H1 (cell line): Measurements from ENCODE around the gene TP63. TPM values are rescaled to one million over a fixed set of nuclear protein-coding genes. Genes with fewer than 3 reads are reported as not detected.

Experiments
- CTCF ChIA-PET: fragments of 300-600 bp; sonication (Branson Sonifier 250); formaldehyde crosslinking; loops from one replicate; lab custom pipeline; 2021; ENCODE audit not compliant: partially characterized antibody; lab: Charles Lee
- POLR2A ChIA-PET: fragments of 300-600 bp; sonication (Branson Sonifier 250); formaldehyde crosslinking; loops from one replicate; lab custom pipeline; 2021; ENCODE audit warnings: inconsistent platforms; ENCODE audit not compliant: partially characterized antibody; lab: Charles Lee
- DNase-seq, 2 experiments: peaks; one replicate each; pipeline versions ENCODE4 v3.0.0 to v3.0.0-alpha.2; 2010 to 2022; ENCODE audit warnings: low spot score in 2 of 2, low read depth in 1 of 2, mixed read lengths in 1 of 2
- FAIRE-seq: peaks from 2 replicates; lab custom pipeline; 2011; peaks lifted over from hg19 to GRCh38; lab: Jason Lieb, UNC
- H2AFZ ChIP-seq: 2 replicates; pipeline ENCODE4 v1.8.1; 2012; ENCODE audit warnings: low read length, inconsistent platforms
- H2AK5ac ChIP-seq: 2 replicates; pipeline ENCODE4 v1.6.1; 2013; ENCODE audit warnings: low read depth, low read length
- H2BK120ac ChIP-seq: replicated peaks from 2 replicates; pipeline ENCODE3; 2013; ENCODE audit warnings: low read depth, low read length, inconsistent platforms
- H2BK12ac ChIP-seq: 2 replicates; pipeline ENCODE4 v1.6.1; 2013; ENCODE audit warnings: low read depth, low read length
- H2BK15ac ChIP-seq: 2 replicates; pipeline ENCODE4 v1.6.1; 2013; ENCODE audit warnings: low read length
- H2BK20ac ChIP-seq: 2 replicates; pipeline ENCODE4 v1.6.1; 2013; ENCODE audit warnings: low read length
- H2BK5ac ChIP-seq: 2 replicates; pipeline ENCODE4 v1.6.1; 2013; ENCODE audit warnings: low read depth, low read length
- H3K14ac ChIP-seq: 2 replicates; pipeline ENCODE4 v1.6.1; 2013; ENCODE audit warnings: inconsistent platforms; ENCODE audit not compliant: insufficient read length
- H3K18ac ChIP-seq: 2 replicates; pipeline ENCODE4 v1.6.1; 2013; ENCODE audit warnings: low read length; ENCODE audit errors: extremely low read depth
- H3K23ac ChIP-seq: 2 replicates; pipeline ENCODE4 v1.6.1; 2013; ENCODE audit warnings: inconsistent platforms; ENCODE audit not compliant: insufficient read length
- H3K23me2 ChIP-seq: 2 replicates; pipeline ENCODE4 v1.6.1; 2013; ENCODE audit warnings: low read depth, low read length
- H3K27ac ChIP-seq: 2 replicates; pipeline ENCODE4 v1.6.1; 2011; ENCODE audit warnings: low read depth, low read length, inconsistent platforms
- H3K27me3 ChIP-seq, 4 experiments: replicated peaks in 1 of 4; 1 replicate in 1 of 4; 2 replicates in 3 of 4; pipeline versions ENCODE4 v1.6.1 to v1.8.1; 2011 to 2013; ENCODE audit warnings: low read length in 3 of 4, mild to moderate bottlenecking in 3 of 4, inconsistent platforms in 2 of 4, mixed read lengths in 2 of 4, moderate library complexity in 1 of 4; ENCODE audit not compliant: control insufficient read depth in 3 of 4, insufficient read depth in 3 of 4; ENCODE audit errors: extremely low read depth in 1 of 4
- H3K36me3 ChIP-seq, 4 experiments: 2 replicates each; pipeline versions ENCODE4 v1.6.1 to v1.8.1; 2011 to 2013; ENCODE audit warnings: mild to moderate bottlenecking in 4 of 4, low read length in 3 of 4, moderate library complexity in 2 of 4, control low read depth in 1 of 4, inconsistent platforms in 1 of 4; ENCODE audit not compliant: insufficient read depth in 4 of 4, control insufficient read depth in 2 of 4
- H3K4ac ChIP-seq: replicated peaks from 2 replicates; pipeline ENCODE3; 2013; ENCODE audit warnings: low read length, low read depth, mixed read lengths, inconsistent platforms; ENCODE audit not compliant: insufficient read length
- H3K4me1 ChIP-seq, 4 experiments: replicated peaks in 1 of 4; 1 replicate in 1 of 4; 2 replicates in 3 of 4; pipeline versions ENCODE4 v1.6.1 to v1.8.1; 2011 to 2013; ENCODE audit warnings: low read length in 3 of 4, inconsistent platforms in 2 of 4, mixed read lengths in 1 of 4; ENCODE audit not compliant: insufficient read depth in 4 of 4, control insufficient read depth in 3 of 4
- H3K4me2 ChIP-seq, 2 experiments: 2 replicates each; pipeline versions ENCODE4 v1.6.1 to v1.8.1; 2011 to 2013; ENCODE audit warnings: low read depth in 2 of 2, low read length in 2 of 2, control low read depth in 1 of 2, inconsistent platforms in 1 of 2, mild to moderate bottlenecking in 1 of 2; ENCODE audit not compliant: insufficient read depth in 1 of 2
- H3K4me3 ChIP-seq, 4 experiments: fragments of 200-600, 300-600 bp in 1 of 4; sonication (generic), shearing (Covaris generic), sonication (Bioruptor Twin) in 1 of 4; 2 replicates each; pipeline versions ENCODE4 v1.5.1 to v1.8.1; 2011 to 2016; ENCODE audit warnings: low read length in 4 of 4, low read depth in 3 of 4, control low read depth in 2 of 4, inconsistent platforms in 2 of 4, mild to moderate bottlenecking in 2 of 4, mixed read lengths in 1 of 4, moderate library complexity in 1 of 4; ENCODE audit not compliant: insufficient read depth in 2 of 4; ENCODE audit errors: extremely low read depth in 1 of 4
- H3K56ac ChIP-seq: replicated peaks from 2 replicates; pipeline ENCODE3; 2013; ENCODE audit warnings: low read depth, mild to moderate bottlenecking, mixed read lengths, low read length, inconsistent platforms; ENCODE audit not compliant: insufficient read length
- H3K79me1 ChIP-seq: 2 replicates; pipeline ENCODE4 v1.6.1; 2013; ENCODE audit warnings: low read depth, low read length, control low read depth
- H3K79me2 ChIP-seq, 2 experiments: 2 replicates each; pipeline versions ENCODE4 v1.6.1 to v1.8.1; 2012 to 2013; ENCODE audit warnings: low read length in 2 of 2, mild to moderate bottlenecking in 2 of 2, inconsistent platforms in 1 of 2; ENCODE audit not compliant: insufficient read depth in 2 of 2, control insufficient read depth in 1 of 2
- H3K9ac ChIP-seq, 4 experiments: replicated peaks in 1 of 4; 1 replicate in 1 of 4; 2 replicates in 3 of 4; pipeline versions ENCODE4 v1.6.1 to v1.8.1; 2011 to 2013; ENCODE audit warnings: low read depth in 3 of 4, low read length in 3 of 4, control low read depth in 2 of 4, mild to moderate bottlenecking in 2 of 4, moderate library complexity in 2 of 4, inconsistent platforms in 1 of 4; ENCODE audit errors: extremely low read depth in 1 of 4
- H3K9me3 ChIP-seq, 2 experiments: 2 replicates each; pipeline versions ENCODE4 v1.6.1 to v1.8.1; 2012 to 2013; ENCODE audit warnings: mild to moderate bottlenecking in 2 of 2, moderate library complexity in 2 of 2, control low read depth in 1 of 2, inconsistent platforms in 1 of 2, low read depth in 1 of 2, low read length in 1 of 2, mixed read lengths in 1 of 2; ENCODE audit not compliant: insufficient read depth in 2 of 2
- H4K20me1 ChIP-seq, 2 experiments: replicated peaks in 1 of 2; 2 replicates each; pipeline versions ENCODE3 to v1.8.1; 2011 to 2013; ENCODE audit warnings: inconsistent platforms in 2 of 2, low read length in 2 of 2, mild to moderate bottlenecking in 1 of 2; ENCODE audit not compliant: insufficient read depth in 2 of 2, control insufficient read depth in 1 of 2
- H4K5ac ChIP-seq: 2 replicates; pipeline ENCODE4 v1.6.1; 2013; ENCODE audit warnings: low read length, low read depth, mixed read lengths, inconsistent platforms; ENCODE audit not compliant: insufficient read length
- H4K8ac ChIP-seq: 2 replicates; pipeline ENCODE4 v1.8.0; 2013; ENCODE audit warnings: mild to moderate bottlenecking, moderate library complexity, low read length, inconsistent platforms; ENCODE audit not compliant: insufficient read depth; ENCODE audit errors: extremely low read depth
- H4K91ac ChIP-seq: replicated peaks from 2 replicates; pipeline ENCODE3; 2013; ENCODE audit warnings: low read length, mixed read lengths, inconsistent platforms; ENCODE audit not compliant: insufficient read length
- BRCA1 ChIP-seq: IDR thresholded peaks from 2 replicates; pipeline ENCODE4 v1.6.1; 2012; ENCODE audit warnings: low read depth, low read length, improper control_type of control experiment
- EP300 ChIP-seq, 2 experiments: IDR thresholded peaks; 1 replicate in 1 of 2; 2 replicates in 1 of 2; pipeline ENCODE4 v1.6.1; 2011 to 2012; ENCODE audit warnings: low read depth in 2 of 2, low read length in 2 of 2, mild to moderate bottlenecking in 2 of 2, borderline replicate concordance in 1 of 2, inconsistent platforms in 1 of 2, moderate library complexity in 1 of 2
- EZH2 ChIP-seq: fragments of 200-600 bp; sonication (generic); IDR thresholded peaks from 2 replicates; pipeline ENCODE4 v1.7.1; 2012; ENCODE audit warnings: low read depth, mild to moderate bottlenecking, moderate library complexity, low read length, inconsistent platforms; ENCODE audit not compliant: severe bottlenecking
- ZNF274 ChIP-seq: IDR thresholded peaks from 2 replicates; pipeline ENCODE4 v1.7.0; 2012; ENCODE audit warnings: low read length, borderline replicate concordance; ENCODE audit errors: extremely low read depth
- polyA plus RNA-seq, 7 experiments: library from polyadenylated mRNA; depleted of rRNA in 3 of 7; stranded (reverse) in 5 of 7; unstranded in 2 of 7; fragments of >200 nt in 5 of 7; fragments of 200-250 nt in 2 of 7; gene quantifications; 1 replicate in 5 of 7; 2 replicates in 1 of 7; 4 replicates in 1 of 7; pipeline versions ENCODE4 v1.2.1 to v1.2.3, GENCODE V29; 2011 to 2013; ENCODE audit warnings: missing spikeins in 2 of 7, mixed read lengths in 2 of 7
- total RNA-seq: library from RNA; stranded (reverse); fragmentation: NEBNext Ultra II Directional; extraction: Animal tissue kit (Norgen Biotek cat#: 25700); gene quantifications from 2 replicates; pipeline ENCODE4 v1.2.1, GENCODE V29; 2021

TP63 gene
- total and polyA plus RNA-seq, 2 of the 8 experiments (the other 6 are each of a cell fraction or from before 2014, with no cell fraction given) = not detected

- Histone ChIP-seq H3K27me3 (no peaks in the 10 kb centered on the region), H3K23ac (no peak overlapping the region), H3K27ac (no peak overlapping the region), H3K36me3 (no peaks in the 10 kb centered on the region; a peak in 1 of 8 replicates), H3K4me2 (no peak overlapping the region), H2BK12ac (no peak overlapping the region), H2AK5ac (no peak overlapping the region), H2BK15ac (no peak overlapping the region), H4K91ac (no peak overlapping the region), H3K79me1 (no peaks in the 10 kb centered on the region), H4K20me1 (no peaks in the 10 kb centered on the region), H3K14ac (no peak overlapping the region), H3K79me2 (no peaks in the 10 kb centered on the region), H3K4me3 (no peak overlapping the region), H4K8ac (no peak overlapping the region), H3K4ac (no peak overlapping the region), H3K9me3 (peaks cover 2 to 12% of the 10 kb centered on the region in 2 experiments; a peak in 2 of 4 replicates), H3K23me2 (no peaks in the 10 kb centered on the region), H3K9ac (no peak overlapping the region), H3K4me1 (no peaks in the 10 kb centered on the region; a peak in 1 of 7 replicates), H2BK5ac (no peak overlapping the region), H3K56ac (no peak overlapping the region), H2BK120ac (no peak overlapping the region), H3K18ac (no peak overlapping the region), H2AFZ (no peak overlapping the region), H4K5ac (no peak overlapping the region), H2BK20ac (no peak overlapping the region)
- DNase-seq (no peak), FAIRE-seq (no peak)
- ChIA-PET POLR2A (no interaction called here), CTCF (interaction anchor here (1.2 kb wide), 1 partner anchor 13 kb away, joined by 3 read pairs; no protein-coding TSS in a partner anchor)
- no peak for TF ChIP-seq EP300 (IDR thresholded peaks at IDR 0.05; ENCODE audit: borderline replicate concordance in 1 of 2, low read depth in 2 of 2, low read length in 2 of 2)
- no peak for TF ChIP-seq BRCA1
- no peak for TF ChIP-seq EZH2
- TF ChIP-seq ZNF274 = no peak
These were observed 125.4 kb downstream of the TP63 start for GRCh38 chr3:189756582-189757078.
